GM23338 (cell line): ENCODE results near the gene PIP4K2B. TPM values are rescaled to one million over a fixed set of nuclear protein-coding genes. Genes with fewer than 3 reads are reported as not detected.

Experiments
- ATAC-seq: fragments of 200-7000 bp; cut with Tn5 transposase; 3 replicates; pipeline ENCODE4 v1.9.1; 2020
- DNase-seq: peaks from one replicate; pipeline ENCODE4 v3.0.0-alpha.2; 2015; ENCODE audit warnings: low spot score
- H2AFZ ChIP-seq: fragments of 200-600 bp; sonication (generic); 2 replicates; pipeline ENCODE4 v1.8.0; 2016; ENCODE audit warnings: antibody characterized with exemption, mild to moderate bottlenecking, moderate library complexity
- H3F3A ChIP-seq: fragments of 200-600 bp; sonication (generic); replicated peaks from 2 replicates; pipeline ENCODE4 v1.8.0; 2017; ENCODE audit warnings: antibody characterized with exemption, mixed run types, low read depth
- H3K27ac ChIP-seq: fragments of 200-600 bp; sonication (generic); 2 replicates; pipeline ENCODE4 v1.6.1; 2016; ENCODE audit warnings: low read depth
- H3K27me3 ChIP-seq: fragments of 200-600 bp; sonication (generic); 2 replicates; pipeline ENCODE4 v1.8.0; 2016; ENCODE audit warnings: mild to moderate bottlenecking, mixed run types, moderate library complexity; ENCODE audit not compliant: insufficient read depth
- H3K36me3 ChIP-seq: fragments of 200-600 bp; sonication (generic); 2 replicates; pipeline ENCODE4 v1.8.0; 2016; ENCODE audit warnings: mild to moderate bottlenecking; ENCODE audit not compliant: insufficient read depth
- H3K4me1 ChIP-seq: fragments of 200-600 bp; sonication (generic); 2 replicates; pipeline ENCODE4 v1.8.0; 2016; ENCODE audit warnings: mild to moderate bottlenecking, moderate library complexity; ENCODE audit not compliant: insufficient read depth
- H3K4me2 ChIP-seq: fragments of 200-600 bp; sonication (generic); 2 replicates; pipeline ENCODE4 v1.7.1; 2017; ENCODE audit warnings: mixed run types
- H3K4me3 ChIP-seq: fragments of 200-600 bp; sonication (generic); 2 replicates; pipeline ENCODE4 v1.6.1; 2016; ENCODE audit warnings: mixed run types
- H3K79me2 ChIP-seq: fragments of 200-600 bp; sonication (generic); replicated peaks from 2 replicates; pipeline ENCODE4 v1.8.0; 2017; ENCODE audit warnings: mild to moderate bottlenecking; ENCODE audit not compliant: insufficient read depth
- H3K9me2 ChIP-seq: fragments of 200-600 bp; sonication (generic); 2 replicates; pipeline ENCODE4 v1.8.0; 2017; ENCODE audit not compliant: insufficient read depth
- H4K20me1 ChIP-seq: fragments of 200-600 bp; sonication (generic); replicated peaks from 2 replicates; pipeline ENCODE4 v1.8.0; 2017; ENCODE audit warnings: mild to moderate bottlenecking; ENCODE audit not compliant: insufficient read depth
- H3K27ac Mint-ChIP-seq: 2 replicates; pipeline ENCODE4 v1.8.0; 2020; ENCODE audit warnings: inconsistent platforms, mild to moderate bottlenecking, moderate library complexity, mixed read lengths
- H3K27me3 Mint-ChIP-seq: 3 replicates; pipeline ENCODE4 v1.8.0; 2022; ENCODE audit warnings: low read depth, mild to moderate bottlenecking, moderate library complexity, mixed read lengths, inconsistent platforms; ENCODE audit not compliant: insufficient read depth, poor library complexity
- H3K36me3 Mint-ChIP-seq: 3 replicates; pipeline ENCODE4 v1.8.0; 2021; ENCODE audit warnings: low read depth, mild to moderate bottlenecking, inconsistent platforms, moderate library complexity, mixed read lengths
- H3K4me1 Mint-ChIP-seq: 3 replicates; pipeline ENCODE4 v1.8.0; 2020; ENCODE audit warnings: mild to moderate bottlenecking, inconsistent platforms, mixed read lengths
- H3K4me3 Mint-ChIP-seq: 3 replicates; pipeline ENCODE4 v1.8.0; 2021; ENCODE audit warnings: moderate library complexity, mild to moderate bottlenecking, inconsistent platforms, mixed read lengths
- H3K9me3 Mint-ChIP-seq: 3 replicates; pipeline ENCODE4 v1.8.0; 2020; ENCODE audit warnings: moderate library complexity, mild to moderate bottlenecking, inconsistent platforms, mixed read lengths
- CREB1 ChIP-seq: fragments of 250-450 bp; sonication (Bioruptor Pico); IDR thresholded peaks from 2 replicates; pipeline ENCODE4 v1.5.0; 2020; ENCODE audit warnings: low read depth, mild to moderate bottlenecking, moderate library complexity
- JUNB ChIP-seq: IDR thresholded peaks from one replicate; pipeline ENCODE4 v1.6.1; 2016; ENCODE audit warnings: antibody characterized with exemption; ENCODE audit not compliant: unreplicated experiment
- POLR2AphosphoS5 ChIP-seq: IDR thresholded peaks from 2 replicates; pipeline ENCODE4 v1.6.1; 2016; ENCODE audit warnings: antibody characterized with exemption, low read depth
- REST ChIP-seq: IDR thresholded peaks from one replicate; pipeline ENCODE4 v1.6.1; 2018; ENCODE audit warnings: antibody characterized with exemption; ENCODE audit not compliant: unreplicated experiment
- ZNF114 ChIP-seq: fragments of 250-450 bp; sonication (Bioruptor Pico); IDR thresholded peaks from 2 replicates; pipeline ENCODE4 v1.5.0; 2020; ENCODE audit warnings: mild to moderate bottlenecking, moderate library complexity
- ZNF462 ChIP-seq: fragments of 250-450 bp; sonication (Bioruptor Pico); IDR thresholded peaks from 2 replicates; pipeline ENCODE4 v1.5.0; 2020; ENCODE audit warnings: mild to moderate bottlenecking, moderate library complexity
- polyA plus RNA-seq: library from polyadenylated mRNA; unstranded; fragments of >200 nt; fragmentation: Nextera tagmentation; extraction: Ambion mirVana; gene quantifications from 2 replicates; pipeline ENCODE4 v1.2.1, GENCODE V29; 2016
- total RNA-seq: library from RNA; depleted of rRNA; stranded (reverse); fragments of >200 nt; shearing (Covaris generic); gene quantifications from 2 replicates; pipeline ENCODE4 v1.2.3, GENCODE V29; 2014

PIP4K2B gene
- total and polyA plus RNA-seq, 2 experiments from 2014 or later, result 9.5 to 43.4 TPM

- H3F3A ChIP-seq, result peaks cover 13% of the 10 kb centered on the region; the same call in 1 of the 2 replicates
- H3K27ac Mint-ChIP-seq, result no peak overlapping the region
- no peak for ATAC-seq
- DNase-seq, result no peak
- peaks cover 16% of the 10 kb centered on the region for H4K20me1 ChIP-seq
- H3K36me3 ChIP-seq, result peaks cover 36% of the 10 kb centered on the region; the same call in 1 of the 2 replicates
- H2AFZ ChIP-seq, result no peak overlapping the region
- no peak overlapping the region for H3K27ac ChIP-seq
- H3K27me3 ChIP-seq, result no peaks in the 10 kb centered on the region
- H3K4me3 ChIP-seq, result no peak overlapping the region
- H3K9me2 ChIP-seq, result no peaks in the 10 kb centered on the region
- H3K36me3 Mint-ChIP-seq, result peaks cover 74% of the 10 kb centered on the region
- H3K79me2 ChIP-seq, result no peaks in the 10 kb centered on the region; the same call in 1 of the 2 replicates
- no peaks in the 10 kb centered on the region; the same call in 2 of the 3 replicates for H3K4me1 Mint-ChIP-seq
- H3K27me3 Mint-ChIP-seq, result peaks cover 3% of the 10 kb centered on the region
- TF ChIP-seq JUNB (no peak), ZNF114 (no peak), REST (no peak), POLR2AphosphoS5 (no peak), CREB1 (CRISPR knock-in tag) (no peak), ZNF462 (no peak)
- H3K9me3 Mint-ChIP-seq, result no peaks in the 10 kb centered on the region
- no peak overlapping the region for H3K4me2 ChIP-seq
- no peak overlapping the region for H3K4me3 Mint-ChIP-seq
- no peaks in the 10 kb centered on the region for H3K4me1 ChIP-seq
These were observed 37.1 kb downstream of the PIP4K2B start for GRCh38 chr17:38762231-38762630.
